ENCODE measurements around the gene PPP1R10. TPM values are rescaled to one million over a fixed set of nuclear protein-coding genes. Genes with fewer than 3 reads are reported as not detected.

Gene PPP1R10
- total and polyA plus RNA-seq, 4 donors: 21.5 to 73.4 (median 29.5) TPM

DNA sequence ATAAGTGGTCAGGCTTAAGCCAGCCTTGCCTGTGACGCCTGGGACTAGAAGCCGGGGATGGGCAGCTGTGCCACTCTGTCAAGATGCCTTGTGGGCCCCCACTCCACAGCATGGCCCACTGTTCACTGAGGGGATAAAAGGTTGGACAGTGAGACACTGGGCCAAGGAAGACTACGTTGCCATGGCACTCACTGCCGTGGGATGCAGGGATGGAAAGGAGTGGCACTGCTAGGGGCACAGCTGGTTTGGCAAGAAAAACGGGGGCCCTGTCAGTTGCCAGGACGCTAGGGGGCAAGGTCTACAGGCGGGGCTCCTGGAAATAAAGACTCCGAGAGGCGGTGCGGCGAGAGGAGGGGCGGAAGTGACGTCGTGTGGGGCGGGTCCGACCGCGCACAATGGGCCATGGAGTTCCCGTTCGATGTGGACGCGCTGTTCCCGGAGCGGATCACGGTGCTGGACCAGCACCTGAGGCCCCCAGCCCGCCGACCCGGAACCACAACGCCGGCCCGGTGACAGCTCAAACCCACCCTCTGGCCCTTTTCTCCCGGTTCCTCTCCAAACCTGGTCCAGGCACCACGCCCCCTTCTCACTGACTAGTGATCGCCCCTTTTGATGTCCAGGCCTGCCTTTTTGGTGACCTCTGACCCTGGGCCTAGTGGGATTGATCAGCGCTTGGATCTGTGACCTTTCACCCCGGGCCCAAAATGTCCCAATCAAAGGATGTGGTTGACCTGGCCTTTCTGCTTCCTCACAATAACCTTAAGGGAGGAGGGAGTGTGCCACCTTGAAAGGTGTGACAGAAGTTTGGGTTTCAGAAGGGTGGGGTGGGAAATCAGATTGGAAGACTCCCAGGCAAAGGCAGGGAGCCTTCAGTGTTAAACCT lies 9.7 kb upstream of the PPP1R10 start, which contains the start of gene ATAT1:
TSS of gene ATAT1 (plus strand) at position 391 of the 883 bp plus-strand sequence.
- Histone ChIP-seq H3K36me3 (ENCODE audit: control insufficient read depth in 4 of 4, insufficient read depth in 4 of 4, low read length in 4 of 4) (peaks cover 19 to 56% (median 23%) of the 10 kb centered on the region in 4 donors), H3K4me1 (ENCODE audit: control insufficient read depth in 5 of 5, insufficient read depth in 5 of 5, low read length in 5 of 5) (peaks cover 0 to 17% (median 5%) of the 10 kb centered on the region in 5 donors), H3K27ac (ENCODE audit: low read depth in 1 of 2, low read length in 1 of 2) (peak within 1 kb of the TSS; percentile 82 to 92), H3K27me3 (ENCODE audit: control insufficient read depth in 3 of 3, insufficient read depth in 3 of 3, low read length in 2 of 3) (no peaks in the 10 kb centered on the region), H3K9me3 (ENCODE audit: control insufficient read depth in 4 of 4, insufficient read depth in 3 of 4, low read length in 3 of 4) (no peaks in the 10 kb centered on the region), H3K9ac (ENCODE audit: insufficient read depth in 1 of 2, low read length in 2 of 2) (peak within 1 kb of the TSS; percentile 99), H3K4me3 (peak within 1 kb of the TSS; percentile 56)
- TF ChIP-seq, protein P1, sequence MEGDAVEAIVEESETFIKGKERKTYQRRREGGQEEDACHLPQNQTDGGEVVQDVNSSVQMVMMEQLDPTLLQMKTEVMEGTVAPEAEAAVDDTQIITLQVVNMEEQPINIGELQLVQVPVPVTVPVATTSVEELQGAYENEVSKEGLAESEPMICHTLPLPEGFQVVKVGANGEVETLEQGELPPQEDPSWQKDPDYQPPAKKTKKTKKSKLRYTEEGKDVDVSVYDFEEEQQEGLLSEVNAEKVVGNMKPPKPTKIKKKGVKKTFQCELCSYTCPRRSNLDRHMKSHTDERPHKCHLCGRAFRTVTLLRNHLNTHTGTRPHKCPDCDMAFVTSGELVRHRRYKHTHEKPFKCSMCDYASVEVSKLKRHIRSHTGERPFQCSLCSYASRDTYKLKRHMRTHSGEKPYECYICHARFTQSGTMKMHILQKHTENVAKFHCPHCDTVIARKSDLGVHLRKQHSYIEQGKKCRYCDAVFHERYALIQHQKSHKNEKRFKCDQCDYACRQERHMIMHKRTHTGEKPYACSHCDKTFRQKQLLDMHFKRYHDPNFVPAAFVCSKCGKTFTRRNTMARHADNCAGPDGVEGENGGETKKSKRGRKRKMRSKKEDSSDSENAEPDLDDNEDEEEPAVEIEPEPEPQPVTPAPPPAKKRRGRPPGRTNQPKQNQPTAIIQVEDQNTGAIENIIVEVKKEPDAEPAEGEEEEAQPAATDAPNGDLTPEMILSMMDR (IDR thresholded peaks at IDR 0.05; ENCODE audit: control extremely low read depth, extremely low read depth): peak; percentile 13
- peak; percentile 90 to 92 (median 90) for DNase-seq
- WGBS, 2 donors: 3 to 5% methylated on average over 35 to 36 of the region's 36 CpGs
- peak; percentile 83 for ATAC-seq (ENCODE audit: insufficient read depth, low FRiP score)

DNA sequence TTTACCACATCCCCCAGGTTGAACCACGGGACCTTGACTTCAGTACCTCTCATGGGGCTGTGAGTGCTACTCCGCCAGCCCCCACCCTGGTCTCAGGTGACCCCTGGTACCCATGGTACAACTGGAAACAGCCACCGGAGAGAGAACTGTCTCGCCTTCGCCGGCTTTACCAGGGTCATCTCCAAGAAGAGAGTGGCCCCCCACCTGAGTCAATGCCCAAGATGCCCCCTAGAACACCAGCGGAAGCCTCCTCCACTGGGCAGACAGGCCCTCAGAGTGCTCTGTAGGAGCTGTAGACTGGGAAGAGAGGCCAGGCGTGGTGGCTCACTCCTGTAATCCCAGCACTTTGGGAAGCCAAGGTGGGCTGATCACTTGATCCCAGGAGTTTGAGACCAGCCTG lies 8.5 kb upstream of the PPP1R10 start:
- no peak overlapping the region for H3K9ac ChIP-seq (ENCODE audit: insufficient read depth in 1 of 2, low read length in 2 of 2)
- H3K4me1 ChIP-seq (ENCODE audit: control insufficient read depth in 5 of 5, insufficient read depth in 5 of 5, low read length in 5 of 5): peaks cover 0 to 17% (median 5%) of the 10 kb centered on the region in 5 donors
- peaks cover 19 to 57% (median 24%) of the 10 kb centered on the region in 4 donors for H3K36me3 ChIP-seq (ENCODE audit: control insufficient read depth in 4 of 4, insufficient read depth in 4 of 4, low read length in 4 of 4)
- ATAC-seq (ENCODE audit: insufficient read depth, low FRiP score) (no peak), DNase-seq (no peak)
- 97% methylated on average over 8 of the region's 8 CpGs for WGBS, 2 donors
- no peaks in the 10 kb centered on the region for H3K9me3 ChIP-seq (ENCODE audit: control insufficient read depth in 4 of 4, insufficient read depth in 3 of 4, low read length in 3 of 4)
- TF ChIP-seq, protein P1 (IDR thresholded peaks at IDR 0.05; ENCODE audit: control extremely low read depth, extremely low read depth): no peak
- no peak overlapping the region for H3K4me3 ChIP-seq
- H3K27ac ChIP-seq (ENCODE audit: low read depth in 1 of 2, low read length in 1 of 2): no peak overlapping the region
- H3K27me3 ChIP-seq (ENCODE audit: control insufficient read depth in 3 of 3, insufficient read depth in 3 of 3, low read length in 2 of 3): no peaks in the 10 kb centered on the region

DNA sequence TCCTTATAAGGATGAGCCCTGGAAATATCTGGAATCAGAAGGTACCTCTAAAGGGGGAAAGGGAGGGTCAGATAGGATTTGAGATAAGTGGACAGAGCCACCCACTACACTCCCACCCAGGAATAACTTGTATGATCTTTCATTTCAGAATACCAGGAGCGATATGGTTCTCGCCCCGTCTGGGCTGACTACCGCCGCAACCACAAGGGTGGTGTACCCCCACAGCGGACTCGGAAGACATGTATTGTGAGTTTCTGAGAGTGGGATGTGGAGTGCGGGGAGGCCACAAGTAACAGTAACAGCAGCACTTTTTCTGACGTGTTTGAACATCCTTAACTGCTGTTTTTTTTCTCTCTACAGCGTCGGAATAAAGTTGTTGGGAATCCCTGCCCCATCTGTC lies 2.5 kb upstream of the PPP1R10 start:
- no peak overlapping the region for H3K27ac ChIP-seq (ENCODE audit: low read depth in 1 of 2, low read length in 1 of 2)

More for the DNA sequence above, 2.5 kb upstream of the PPP1R10 start:
- no peak overlapping the region for H3K9ac ChIP-seq (ENCODE audit: insufficient read depth in 1 of 2, low read length in 2 of 2)
- H3K27me3 ChIP-seq (ENCODE audit: control insufficient read depth in 3 of 3, insufficient read depth in 3 of 3, low read length in 2 of 3): no peaks in the 10 kb centered on the region
- H3K4me1 ChIP-seq (ENCODE audit: control insufficient read depth in 5 of 5, insufficient read depth in 5 of 5, low read length in 5 of 5): peaks cover 0 to 10% (median 3%) of the 10 kb centered on the region in 5 donors
- TF ChIP-seq, protein P1 (IDR thresholded peaks at IDR 0.05; ENCODE audit: control extremely low read depth, extremely low read depth): no peak
- H3K36me3 ChIP-seq (ENCODE audit: control insufficient read depth in 4 of 4, insufficient read depth in 4 of 4, low read length in 4 of 4): peaks cover 11 to 39% (median 18%) of the 10 kb centered on the region in 4 donors
- H3K4me3 ChIP-seq: no peak overlapping the region
- ATAC-seq (ENCODE audit: insufficient read depth, low FRiP score): no peak
- H3K9me3 ChIP-seq (ENCODE audit: control insufficient read depth in 4 of 4, insufficient read depth in 3 of 4, low read length in 3 of 4): no peaks in the 10 kb centered on the region
- no peak for DNase-seq
- WGBS, 2 donors: 96% methylated on average over 11 of the region's 11 CpGs

Data from lung (tissue), 12 donors.